K562 (cell line): ENCODE results near the gene ZCCHC14. TPM values are rescaled to one million over a fixed set of nuclear protein-coding genes. Genes with fewer than 3 reads are reported as not detected.

ENCODE experiments used
- ATAC-seq: fragments of 200-7000 bp; cut with Tn5 transposase; 3 replicates; pipeline ENCODE4 v1.9.1; 2020; ENCODE audit warnings: moderate library complexity
- BruUV-seq: library from RNA; stranded (reverse); fragments of 400-500 nt; replicated peaks from 2 replicates; lab custom pipeline; 2021; lab: Mats Ljungman, UMichigan
- CTCF ChIA-PET: fragments of 300-600 bp; formaldehyde crosslinking; extraction: SDS; loops from one replicate; lab custom pipeline; 2021; ENCODE audit warnings: low intra/inter-chr PET ratio; lab: Yijun Ruan, JAX
- POLR2A ChIA-PET: fragments of 300-600, 350-650 bp; sonication (Branson Sonifier 250); formaldehyde crosslinking; extraction: SDS; loops from one replicate; lab custom pipeline; 2021; ENCODE audit warnings: antibody characterized with exemption, inconsistent platforms; lab: Yijun Ruan, JAX
- DNase-seq, 4 experiments: peaks; one replicate each; pipeline versions ENCODE4 v3.0.0 to v3.0.0-alpha.2; 2011 to 2018; ENCODE audit warnings: low spot score in 3 of 4, mixed read lengths in 3 of 4; ENCODE audit errors: extremely low read depth in 1 of 4
- FAIRE-seq: peaks from 2 replicates; lab custom pipeline; 2011; peaks lifted over from hg19 to GRCh38; lab: Jason Lieb, UNC
- H2AFZ ChIP-seq: 2 replicates; pipeline ENCODE4 v1.6.0; 2011; ENCODE audit warnings: low read depth, low read length, control low read depth, inconsistent platforms
- H3K27ac ChIP-seq: fragments of 200-600 bp; 3 replicates; pipeline ENCODE4 v1.8.0; 2011; ENCODE audit warnings: low read depth, mild to moderate bottlenecking, control low read depth, inconsistent platforms, low read length, moderate library complexity, mixed read lengths; ENCODE audit errors: extremely low read depth
- H3K27me3 ChIP-seq, 2 experiments: fragments of 300-600 bp in 1 of 2; 2 replicates in 1 of 2; 3 replicates in 1 of 2; pipeline versions ENCODE4 v1.6.0 to v1.8.0; 2011; ENCODE audit warnings: inconsistent platforms in 2 of 2, low read length in 2 of 2, mild to moderate bottlenecking in 1 of 2, mixed read lengths in 1 of 2, moderate library complexity in 1 of 2; ENCODE audit not compliant: control insufficient read depth in 2 of 2, insufficient read depth in 2 of 2
- H3K36me3 ChIP-seq: fragments of 300-600 bp; 3 replicates; pipeline ENCODE4 v1.8.0; 2011; ENCODE audit warnings: mild to moderate bottlenecking, low read length, inconsistent platforms; ENCODE audit not compliant: control insufficient read depth, insufficient read depth
- H3K4me1 ChIP-seq, 2 experiments: fragments of 200-600 bp in 1 of 2; replicated peaks in 1 of 2; 2 replicates in 1 of 2; 3 replicates in 1 of 2; pipeline versions ENCODE4 v1.5.1 to v1.8.0; 2011; ENCODE audit warnings: inconsistent platforms in 2 of 2, low read length in 2 of 2, mild to moderate bottlenecking in 1 of 2, mixed read lengths in 1 of 2, moderate library complexity in 1 of 2; ENCODE audit not compliant: control insufficient read depth in 2 of 2, insufficient read depth in 2 of 2
- H3K4me2 ChIP-seq: 2 replicates; pipeline ENCODE4 v1.6.1; 2011; ENCODE audit warnings: low read length, control low read depth, inconsistent platforms, mixed read lengths; ENCODE audit not compliant: insufficient read depth
- H3K4me3 ChIP-seq: fragments of 200-600 bp; sonication (generic), shearing (Covaris generic); 2 replicates; pipeline ENCODE4 v1.5.1; 2016; ENCODE audit warnings: control low read depth, inconsistent platforms
- H3K79me2 ChIP-seq: fragments of 200-600 bp; 3 replicates; pipeline ENCODE4 v1.8.0; 2011; ENCODE audit warnings: low read length, inconsistent platforms; ENCODE audit not compliant: control insufficient read depth, insufficient read depth
- H3K9ac ChIP-seq, 2 experiments: 2 replicates each; pipeline versions ENCODE4 v1.6.0 to v1.6.1; 2011; ENCODE audit warnings: low read depth in 2 of 2, low read length in 2 of 2, control low read depth in 1 of 2, inconsistent platforms in 1 of 2, mild to moderate bottlenecking in 1 of 2, mixed read lengths in 1 of 2; ENCODE audit not compliant: insufficient read depth in 1 of 2
- H3K9me1 ChIP-seq: one replicate; pipeline ENCODE4 v1.6.0; 2011; ENCODE audit warnings: inconsistent platforms, mild to moderate bottlenecking, low read length, moderate library complexity; ENCODE audit not compliant: control insufficient read depth, insufficient read depth
- H3K9me3 ChIP-seq: replicated peaks from 2 replicates; pipeline ENCODE4 v1.5.1; 2011; ENCODE audit warnings: low read depth, low read length, inconsistent platforms; ENCODE audit not compliant: control insufficient read depth, insufficient read depth
- H4K20me1 ChIP-seq: replicated peaks from 2 replicates; pipeline ENCODE4 v1.6.1; 2011; ENCODE audit warnings: low read length, inconsistent platforms, mixed read lengths; ENCODE audit not compliant: control insufficient read depth, insufficient read depth
- ATF6 ChIP-seq: sonication (generic); formaldehyde crosslinking; IDR thresholded peaks from 2 replicates; pipeline ENCODE4 v1.4.0; 2020; ENCODE audit warnings: mild to moderate bottlenecking, missing genetic modification reagents
- CREM ChIP-seq: IDR thresholded peaks from 2 replicates; pipeline ENCODE4 v1.6.1; 2014; ENCODE audit warnings: antibody characterized with exemption, low read depth
- DPF2 ChIP-seq: fragments of 450-650 bp; IDR thresholded peaks from 2 replicates; pipeline ENCODE4 v1.6.1; 2016
- E2F6 ChIP-seq, 2 experiments: IDR thresholded peaks; 2 replicates each; pipeline ENCODE4 v1.6.1; 2011; ENCODE audit warnings: borderline replicate concordance in 1 of 2, control low read depth in 1 of 2, low read depth in 1 of 2, low read length in 1 of 2, mild to moderate bottlenecking in 1 of 2, mixed read lengths in 1 of 2, moderate library complexity in 1 of 2; ENCODE audit not compliant: insufficient read depth in 1 of 2, insufficient read length in 1 of 2, poor library complexity in 1 of 2, severe bottlenecking in 1 of 2; ENCODE audit errors: extremely low read depth in 1 of 2
- ELF2 ChIP-seq: fragments of 250-450 bp; sonication (Bioruptor Pico); IDR thresholded peaks from 2 replicates; pipeline ENCODE4 v1.5.0; 2021; ENCODE audit warnings: mild to moderate bottlenecking
- NELFE ChIP-seq: IDR thresholded peaks from 2 replicates; pipeline ENCODE4 v1.6.1; 2011; ENCODE audit warnings: mild to moderate bottlenecking; ENCODE audit not compliant: insufficient read depth, insufficient read length
- NR4A1 ChIP-seq, 2 experiments: fragments of 250-450 bp in 1 of 2; fragments of 450-650 bp in 1 of 2; sonication (Bioruptor Pico) in 1 of 2; IDR thresholded peaks; 2 replicates each; pipeline versions ENCODE4 v1.4.0 to v1.6.1; 2016 to 2020; ENCODE audit warnings: mild to moderate bottlenecking in 2 of 2, missing compliant biosample characterization in 1 of 2, missing genetic modification characterization in 1 of 2, moderate library complexity in 1 of 2
- PKNOX1 ChIP-seq: fragments of 450-650 bp; IDR thresholded peaks from 2 replicates; pipeline ENCODE4 v1.6.1; 2016
- RBFOX2 ChIP-seq: fragments of 200-400 bp; formaldehyde crosslinking; IDR thresholded peaks from 2 replicates; pipeline ENCODE4 v1.6.1; 2017; ENCODE audit warnings: low read depth, mild to moderate bottlenecking, low read length, moderate library complexity
- TFE3 ChIP-seq: fragments of 450-650 bp; formaldehyde crosslinking; IDR thresholded peaks from 2 replicates; pipeline ENCODE4 v1.4.0; 2020; ENCODE audit warnings: mild to moderate bottlenecking, mixed read lengths
- THRAP3 ChIP-seq: fragments of 450-650 bp; IDR thresholded peaks from 2 replicates; pipeline ENCODE4 v1.6.1; 2016; ENCODE audit warnings: mild to moderate bottlenecking, inconsistent platforms, borderline replicate concordance
- ZBTB49 ChIP-seq: sonication (generic); formaldehyde crosslinking; IDR thresholded peaks from 2 replicates; pipeline ENCODE4 v1.8.0; 2022; ENCODE audit warnings: missing genetic modification reagents, mild to moderate bottlenecking, borderline replicate concordance
- ZFP1 ChIP-seq: fragments of 450-650 bp; formaldehyde crosslinking; IDR thresholded peaks from 2 replicates; pipeline ENCODE4 v1.4.0; 2020; ENCODE audit warnings: mild to moderate bottlenecking, mixed read lengths
- WGBS: fragments of 100-300 bp; shearing (Covaris generic); methylation state at CpG from one replicate; pipeline ENCODE4 v1.1.6; 2016; ENCODE audit warnings: low coverage, mixed read lengths; ENCODE audit not compliant: insufficient coverage; ENCODE audit errors: missing lambda C conversion rate; 5-methylcytosine and 5-hydroxymethylcytosine counted together
- in situ Hi-C: fragments of 300-500 bp; cut with MboI; formaldehyde crosslinking; loops from 4 replicates; pipeline ENCODE4 v1.15.0; 2018; ENCODE audit warnings: inconsistent platforms, mixed read lengths
- intact Hi-C: fragments of 100-400 bp; cut with micrococcal nuclease; formaldehyde crosslinking; loops from 2 replicates; pipeline ENCODE4 v1.14.2; 2022
- polyA plus RNA-seq, 8 experiments: library from polyadenylated mRNA; depleted of rRNA in 4 of 8; stranded (reverse) in 5 of 8; unstranded in 3 of 8; fragments of >200 nt; fragmentation: Nextera tagmentation in 2 of 8; fragmentation: Illumina TruSeq in 1 of 8; extraction: Ambion mirVana in 2 of 8; extraction: Trizol in 1 of 8; gene quantifications; 2 replicates each; pipeline versions ENCODE4 v1.2.1 to v1.2.3, GENCODE V29; 2011 to 2014; ENCODE audit warnings: inconsistent platforms in 1 of 8, missing spikeins in 1 of 8
- total RNA-seq, 7 experiments: library from RNA; depleted of rRNA in 6 of 7; stranded (reverse); fragments of >200 nt in 6 of 7; fragmentation: Illumina TruSeq in 2 of 7; extraction: Trizol in 2 of 7; gene quantifications; 2 replicates each; pipeline versions ENCODE4 v1.2.1 to v1.2.3, GENCODE V29; 2011 to 2021; ENCODE audit warnings: low replicate concordance in 1 of 7

ZCCHC14 gene
- total and polyA plus RNA-seq, 9 of the 15 experiments (the other 6 are each of a cell fraction or from before 2014, with no cell fraction given): 1.5 to 12.4 (median 2.9) TPM

- CTCF ChIA-PET: no interaction called here
- no peak overlapping the region for H3K9ac ChIP-seq
- H3K4me2 ChIP-seq: no peak overlapping the region
- no peak overlapping the region for H3K27ac ChIP-seq
- H3K79me2 ChIP-seq: no peaks in the 10 kb centered on the region
- H3K27me3 ChIP-seq: peaks cover 15 to 48% of the 10 kb centered on the region in 2 experiments; a peak in 4 of 5 replicates
- H3K9me3 ChIP-seq: no peaks in the 10 kb centered on the region
- peaks cover 3% of the 10 kb centered on the region for H3K9me1 ChIP-seq
- BruUV-seq: no TSS peak
- POLR2A ChIA-PET: no interaction called here
- no peak for FAIRE-seq
- H4K20me1 ChIP-seq: no peaks in the 10 kb centered on the region
- H3K4me3 ChIP-seq: no peak overlapping the region
- H3K4me1 ChIP-seq: peaks cover 0 to 1% of the 10 kb centered on the region in 2 experiments; a peak in 1 of 5 replicates
- no peak for ATAC-seq
- WGBS: 5% methylated on average over 10 of the region's 11 CpGs
- no peaks in the 10 kb centered on the region for H3K36me3 ChIP-seq
- intact Hi-C loops: no loop called here
- in situ Hi-C loops: no loop called here
- no peak overlapping the region for H2AFZ ChIP-seq
- DNase-seq: no peak
- no peak for TF ChIP-seq NR4A1 (CRISPR knock-in tag; IDR thresholded peaks at IDR 0.05)
- TF ChIP-seq NR4A1 (tag; IDR thresholded peaks at IDR 0.05): no peak
- TF ChIP-seq ZFP1 (CRISPR knock-in tag): no peak
- TF ChIP-seq CREM: no peak
- TF ChIP-seq RBFOX2: no peak
- TF ChIP-seq ZBTB49 (CRISPR knock-in tag): no peak
- TF ChIP-seq THRAP3: no peak
- TF ChIP-seq PKNOX1: no peak
- TF ChIP-seq E2F6 (IDR thresholded peaks at IDR 0.05; ENCODE audit: borderline replicate concordance in 1 of 2, extremely low read depth in 1 of 2, insufficient read depth in 1 of 2, insufficient read length in 1 of 2, low read depth in 1 of 2, low read length in 1 of 2, poor library complexity in 1 of 2, severe bottlenecking in 1 of 2): no peak
- no peak for TF ChIP-seq TFE3 (CRISPR knock-in tag)
- TF ChIP-seq NELFE: no peak
- no peak for TF ChIP-seq DPF2
- TF ChIP-seq ATF6 (CRISPR knock-in tag): no peak
- TF ChIP-seq ELF2 (CRISPR knock-in tag): no peak
These were observed 34.4 kb upstream of the ZCCHC14 start for GRCh38 chr16:87527055-87527724.
